WTC11 (cell line): ENCODE data around the gene STK39. TPM values are rescaled to one million over a fixed set of nuclear protein-coding genes. Genes with fewer than 3 reads are reported as not detected.

Experiments
- ATAC-seq: fragments of 200-7000 bp; cut with Tn5 transposase; 2 replicates; pipeline ENCODE4 v1.10.0; 2021; ENCODE audit warnings: mild to moderate bottlenecking, moderate library complexity
- CTCF ChIA-PET: fragments of 300-600 bp; sonication (Branson Sonifier 250); formaldehyde crosslinking; loops from one replicate; lab custom pipeline; 2021; ENCODE audit warnings: antibody characterized with exemption; lab: Charles Lee
- POLR2A ChIA-PET: fragments of 350-600 bp; sonication (Branson Sonifier 250); formaldehyde crosslinking; loops from one replicate; lab custom pipeline; 2021; ENCODE audit warnings: antibody characterized with exemption; lab: Charles Lee
- DNase-seq: peaks from one replicate; pipeline ENCODE4 v3.0.0; 2021; ENCODE audit warnings: low spot score
- H3K27ac Mint-ChIP-seq: 2 replicates; pipeline ENCODE4 v1.8.0; 2021; ENCODE audit warnings: mixed read lengths
- H3K27me3 Mint-ChIP-seq: 2 replicates; pipeline ENCODE4 v1.8.0; 2021; ENCODE audit warnings: low read depth, mild to moderate bottlenecking, moderate library complexity, mixed read lengths
- H3K36me3 Mint-ChIP-seq: 2 replicates; pipeline ENCODE4 v1.8.0; 2021; ENCODE audit warnings: mixed read lengths
- H3K4me1 Mint-ChIP-seq: 2 replicates; pipeline ENCODE4 v1.8.0; 2022; ENCODE audit warnings: mixed read lengths
- H3K4me3 Mint-ChIP-seq: 2 replicates; pipeline ENCODE4 v1.8.0; 2021; ENCODE audit warnings: mild to moderate bottlenecking, moderate library complexity, mixed read lengths
- H3K9me3 Mint-ChIP-seq: 2 replicates; pipeline ENCODE4 v1.8.0; 2021; ENCODE audit warnings: mixed read lengths
- CBFB ChIP-seq: sonication (generic); formaldehyde crosslinking; IDR thresholded peaks from 2 replicates; pipeline ENCODE4 v1.8.1; 2022; ENCODE audit warnings: mild to moderate bottlenecking, low read depth, missing genetic modification reagents
- EMX1 ChIP-seq: fragments of 250-450 bp; sonication (Bioruptor Pico); IDR thresholded peaks from 2 replicates; pipeline ENCODE4 v1.8.0; 2021; ENCODE audit warnings: mild to moderate bottlenecking
- ESRRA ChIP-seq: sonication (generic); formaldehyde crosslinking; IDR thresholded peaks from 2 replicates; pipeline ENCODE4 v1.8.1; 2022; ENCODE audit warnings: mild to moderate bottlenecking, missing genetic modification reagents, borderline replicate concordance
- MAX ChIP-seq: sonication (generic); formaldehyde crosslinking; IDR thresholded peaks from 2 replicates; pipeline ENCODE4 v1.8.0; 2022; ENCODE audit warnings: mild to moderate bottlenecking, missing genetic modification reagents
- NR3C1 ChIP-seq: sonication (generic); formaldehyde crosslinking; conservative IDR thresholded peaks from 2 replicates; pipeline ENCODE4 v1.8.1; 2023; ENCODE audit warnings: low read depth, mild to moderate bottlenecking, missing genetic modification reagents
- SP1 ChIP-seq: sonication (generic); formaldehyde crosslinking; conservative IDR thresholded peaks from 2 replicates; pipeline ENCODE4 v1.8.1; 2022; ENCODE audit warnings: missing genetic modification reagents
- ZBTB21 ChIP-seq: sonication (generic); formaldehyde crosslinking; IDR thresholded peaks from 2 replicates; pipeline ENCODE4 v1.8.1; 2023; ENCODE audit warnings: mild to moderate bottlenecking, missing genetic modification reagents, borderline replicate concordance
- ZNF219 ChIP-seq: sonication (generic); formaldehyde crosslinking; IDR thresholded peaks from 2 replicates; pipeline ENCODE4 v1.8.0; 2023; ENCODE audit warnings: missing genetic modification reagents, mild to moderate bottlenecking, borderline replicate concordance
- ZNF263 ChIP-seq: sonication (generic); formaldehyde crosslinking; IDR thresholded peaks from 2 replicates; pipeline ENCODE4 v1.8.1; 2022; ENCODE audit warnings: low read depth, mild to moderate bottlenecking, moderate library complexity, missing genetic modification reagents
- ZNF396 ChIP-seq: fragments of 250-450 bp; sonication (Bioruptor Pico); IDR thresholded peaks from 2 replicates; pipeline ENCODE4 v1.8.0; 2021; ENCODE audit warnings: mild to moderate bottlenecking, moderate library complexity, borderline replicate concordance
- ZNF425 ChIP-seq: fragments of 250-450 bp; sonication (Bioruptor Pico); conservative IDR thresholded peaks from 2 replicates; pipeline ENCODE4 v1.9.0; 2021; ENCODE audit warnings: mild to moderate bottlenecking
- total RNA-seq: library from RNA; stranded (reverse); gene quantifications from 3 replicates; pipeline ENCODE4 v1.2.3, GENCODE V29; 2021
- TF ChIP-seq, protein P1 (sequence below): sonication (generic); formaldehyde crosslinking; IDR thresholded peaks from 2 replicates; pipeline ENCODE4 v1.8.0; 2022; ENCODE audit warnings: missing genetic modification reagents
- TF ChIP-seq, protein P2 (sequence below): sonication (generic); formaldehyde crosslinking; IDR thresholded peaks from 2 replicates; pipeline ENCODE4 v1.8.0; 2023; ENCODE audit warnings: missing genetic modification reagents, mild to moderate bottlenecking, borderline replicate concordance
- TF ChIP-seq, protein P3 (sequence below): sonication (generic); formaldehyde crosslinking; IDR thresholded peaks from 2 replicates; pipeline ENCODE4 v1.8.1; 2022; ENCODE audit warnings: mild to moderate bottlenecking, moderate library complexity, missing genetic modification reagents
- TF ChIP-seq, protein P4 (sequence below): sonication (generic); formaldehyde crosslinking; IDR thresholded peaks from 2 replicates; pipeline ENCODE4 v1.8.1; 2023; ENCODE audit warnings: mild to moderate bottlenecking, missing genetic modification reagents, moderate library complexity
- TF ChIP-seq, protein P5 (sequence below): sonication (generic); formaldehyde crosslinking; IDR thresholded peaks from 2 replicates; pipeline ENCODE4 v1.8.1; 2022; ENCODE audit warnings: low read depth, mild to moderate bottlenecking, moderate library complexity, missing genetic modification reagents, borderline replicate concordance

STK39 gene
- total RNA-seq, 1 experiment from 2014 or later: 20.5 TPM

DNA sequence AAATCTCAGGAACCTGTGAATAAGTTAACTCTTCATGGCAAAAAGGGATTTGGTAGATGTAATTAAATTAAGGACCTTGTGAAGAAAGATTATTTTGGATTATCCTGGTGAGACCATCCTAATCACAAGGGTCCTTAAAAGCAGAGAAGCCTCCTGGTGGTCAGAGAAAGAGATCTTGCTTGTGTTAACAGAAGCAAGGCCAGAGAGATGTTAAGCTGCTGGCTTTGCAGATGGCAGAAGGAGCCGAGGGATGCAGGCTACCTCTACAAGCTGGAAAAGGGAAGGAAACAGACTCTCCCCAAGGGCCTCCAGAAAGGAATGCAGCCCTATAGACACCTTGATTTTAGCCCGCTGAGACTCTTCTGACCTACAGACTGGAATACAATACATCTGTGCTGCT is 197.0 kb downstream of the STK39 start:
- Mint-ChIP-seq H3K9me3 (no peaks in the 10 kb centered on the region), H3K36me3 (no peaks in the 10 kb centered on the region), H3K4me1 (peaks cover 16% of the 10 kb centered on the region), H3K4me3 (no peak overlapping the region), H3K27me3 (no peaks in the 10 kb centered on the region), H3K27ac (no peak overlapping the region)
- TF ChIP-seq, protein P1, sequence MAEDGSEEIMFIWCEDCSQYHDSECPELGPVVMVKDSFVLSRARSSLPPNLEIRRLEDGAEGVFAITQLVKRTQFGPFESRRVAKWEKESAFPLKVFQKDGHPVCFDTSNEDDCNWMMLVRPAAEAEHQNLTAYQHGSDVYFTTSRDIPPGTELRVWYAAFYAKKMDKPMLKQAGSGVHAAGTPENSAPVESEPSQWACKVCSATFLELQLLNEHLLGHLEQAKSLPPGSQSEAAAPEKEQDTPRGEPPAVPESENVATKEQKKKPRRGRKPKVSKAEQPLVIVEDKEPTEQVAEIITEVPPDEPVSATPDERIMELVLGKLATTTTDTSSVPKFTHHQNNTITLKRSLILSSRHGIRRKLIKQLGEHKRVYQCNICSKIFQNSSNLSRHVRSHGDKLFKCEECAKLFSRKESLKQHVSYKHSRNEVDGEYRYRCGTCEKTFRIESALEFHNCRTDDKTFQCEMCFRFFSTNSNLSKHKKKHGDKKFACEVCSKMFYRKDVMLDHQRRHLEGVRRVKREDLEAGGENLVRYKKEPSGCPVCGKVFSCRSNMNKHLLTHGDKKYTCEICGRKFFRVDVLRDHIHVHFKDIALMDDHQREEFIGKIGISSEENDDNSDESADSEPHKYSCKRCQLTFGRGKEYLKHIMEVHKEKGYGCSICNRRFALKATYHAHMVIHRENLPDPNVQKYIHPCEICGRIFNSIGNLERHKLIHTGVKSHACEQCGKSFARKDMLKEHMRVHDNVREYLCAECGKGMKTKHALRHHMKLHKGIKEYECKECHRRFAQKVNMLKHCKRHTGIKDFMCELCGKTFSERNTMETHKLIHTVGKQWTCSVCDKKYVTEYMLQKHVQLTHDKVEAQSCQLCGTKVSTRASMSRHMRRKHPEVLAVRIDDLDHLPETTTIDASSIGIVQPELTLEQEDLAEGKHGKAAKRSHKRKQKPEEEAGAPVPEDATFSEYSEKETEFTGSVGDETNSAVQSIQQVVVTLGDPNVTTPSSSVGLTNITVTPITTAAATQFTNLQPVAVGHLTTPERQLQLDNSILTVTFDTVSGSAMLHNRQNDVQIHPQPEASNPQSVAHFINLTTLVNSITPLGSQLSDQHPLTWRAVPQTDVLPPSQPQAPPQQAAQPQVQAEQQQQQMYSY (CRISPR knock-in tag): no peak
- no peak for TF ChIP-seq ZNF425 (CRISPR knock-in tag)
- peak; percentile 89 for ATAC-seq
- ChIA-PET POLR2A (no interaction called here), CTCF (interaction anchor here (0.6 to 1.9 kb wide), 7 partner anchors 8 to 85 kb away, joined by 3 to 14 read pairs (median 3); no protein-coding TSS in a partner anchor)
- DNase-seq: no peak

DNA sequence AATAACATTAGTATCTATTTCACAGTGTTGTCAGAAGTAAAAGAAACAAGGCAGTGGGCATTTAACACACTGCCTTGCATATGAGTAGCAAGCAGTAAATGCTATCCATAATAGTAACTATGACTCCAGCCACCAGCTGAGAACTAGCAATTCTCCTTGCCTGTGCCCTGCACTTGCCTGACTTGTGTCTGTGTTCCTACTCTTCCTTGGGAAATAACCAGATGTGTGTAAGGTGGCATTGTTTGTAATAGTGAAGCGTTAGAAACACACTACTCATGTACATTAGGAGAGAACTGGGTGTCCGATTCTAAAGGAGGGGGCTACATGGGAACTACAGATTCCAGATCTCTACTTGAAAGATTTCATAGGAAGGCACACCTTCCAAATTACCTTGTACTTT is 197.8 kb downstream of the STK39 start:
- POLR2A ChIA-PET: no interaction called here
- TF ChIP-seq ZBTB21 (no peak), CBFB (CRISPR knock-in tag) (no peak), ZNF425 (CRISPR knock-in tag) (no peak), EMX1 (CRISPR knock-in tag) (no peak), ESRRA (CRISPR knock-in tag) (no peak), MAX (no peak), NR3C1 (CRISPR knock-in tag) (no peak), ZNF219 (no peak), SP1 (CRISPR knock-in tag) (no peak), ZNF396 (CRISPR knock-in tag) (no peak), ZNF263 (no peak)
- TF ChIP-seq, protein P2, sequence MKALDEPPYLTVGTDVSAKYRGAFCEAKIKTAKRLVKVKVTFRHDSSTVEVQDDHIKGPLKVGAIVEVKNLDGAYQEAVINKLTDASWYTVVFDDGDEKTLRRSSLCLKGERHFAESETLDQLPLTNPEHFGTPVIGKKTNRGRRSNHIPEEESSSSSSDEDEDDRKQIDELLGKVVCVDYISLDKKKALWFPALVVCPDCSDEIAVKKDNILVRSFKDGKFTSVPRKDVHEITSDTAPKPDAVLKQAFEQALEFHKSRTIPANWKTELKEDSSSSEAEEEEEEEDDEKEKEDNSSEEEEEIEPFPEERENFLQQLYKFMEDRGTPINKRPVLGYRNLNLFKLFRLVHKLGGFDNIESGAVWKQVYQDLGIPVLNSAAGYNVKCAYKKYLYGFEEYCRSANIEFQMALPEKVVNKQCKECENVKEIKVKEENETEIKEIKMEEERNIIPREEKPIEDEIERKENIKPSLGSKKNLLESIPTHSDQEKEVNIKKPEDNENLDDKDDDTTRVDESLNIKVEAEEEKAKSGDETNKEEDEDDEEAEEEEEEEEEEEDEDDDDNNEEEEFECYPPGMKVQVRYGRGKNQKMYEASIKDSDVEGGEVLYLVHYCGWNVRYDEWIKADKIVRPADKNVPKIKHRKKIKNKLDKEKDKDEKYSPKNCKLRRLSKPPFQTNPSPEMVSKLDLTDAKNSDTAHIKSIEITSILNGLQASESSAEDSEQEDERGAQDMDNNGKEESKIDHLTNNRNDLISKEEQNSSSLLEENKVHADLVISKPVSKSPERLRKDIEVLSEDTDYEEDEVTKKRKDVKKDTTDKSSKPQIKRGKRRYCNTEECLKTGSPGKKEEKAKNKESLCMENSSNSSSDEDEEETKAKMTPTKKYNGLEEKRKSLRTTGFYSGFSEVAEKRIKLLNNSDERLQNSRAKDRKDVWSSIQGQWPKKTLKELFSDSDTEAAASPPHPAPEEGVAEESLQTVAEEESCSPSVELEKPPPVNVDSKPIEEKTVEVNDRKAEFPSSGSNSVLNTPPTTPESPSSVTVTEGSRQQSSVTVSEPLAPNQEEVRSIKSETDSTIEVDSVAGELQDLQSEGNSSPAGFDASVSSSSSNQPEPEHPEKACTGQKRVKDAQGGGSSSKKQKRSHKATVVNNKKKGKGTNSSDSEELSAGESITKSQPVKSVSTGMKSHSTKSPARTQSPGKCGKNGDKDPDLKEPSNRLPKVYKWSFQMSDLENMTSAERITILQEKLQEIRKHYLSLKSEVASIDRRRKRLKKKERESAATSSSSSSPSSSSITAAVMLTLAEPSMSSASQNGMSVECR (CRISPR knock-in tag): no peak
- TF ChIP-seq, protein P3, sequence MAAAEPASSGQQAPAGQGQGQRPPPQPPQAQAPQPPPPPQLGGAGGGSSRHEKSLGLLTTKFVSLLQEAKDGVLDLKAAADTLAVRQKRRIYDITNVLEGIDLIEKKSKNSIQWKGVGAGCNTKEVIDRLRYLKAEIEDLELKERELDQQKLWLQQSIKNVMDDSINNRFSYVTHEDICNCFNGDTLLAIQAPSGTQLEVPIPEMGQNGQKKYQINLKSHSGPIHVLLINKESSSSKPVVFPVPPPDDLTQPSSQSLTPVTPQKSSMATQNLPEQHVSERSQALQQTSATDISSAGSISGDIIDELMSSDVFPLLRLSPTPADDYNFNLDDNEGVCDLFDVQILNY (CRISPR knock-in tag): no peak
- TF ChIP-seq, protein P4, sequence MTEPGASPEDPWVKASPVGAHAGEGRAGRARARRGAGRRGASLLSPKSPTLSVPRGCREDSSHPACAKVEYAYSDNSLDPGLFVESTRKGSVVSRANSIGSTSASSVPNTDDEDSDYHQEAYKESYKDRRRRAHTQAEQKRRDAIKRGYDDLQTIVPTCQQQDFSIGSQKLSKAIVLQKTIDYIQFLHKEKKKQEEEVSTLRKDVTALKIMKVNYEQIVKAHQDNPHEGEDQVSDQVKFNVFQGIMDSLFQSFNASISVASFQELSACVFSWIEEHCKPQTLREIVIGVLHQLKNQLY (CRISPR knock-in tag): no peak
- TF ChIP-seq, protein P5, sequence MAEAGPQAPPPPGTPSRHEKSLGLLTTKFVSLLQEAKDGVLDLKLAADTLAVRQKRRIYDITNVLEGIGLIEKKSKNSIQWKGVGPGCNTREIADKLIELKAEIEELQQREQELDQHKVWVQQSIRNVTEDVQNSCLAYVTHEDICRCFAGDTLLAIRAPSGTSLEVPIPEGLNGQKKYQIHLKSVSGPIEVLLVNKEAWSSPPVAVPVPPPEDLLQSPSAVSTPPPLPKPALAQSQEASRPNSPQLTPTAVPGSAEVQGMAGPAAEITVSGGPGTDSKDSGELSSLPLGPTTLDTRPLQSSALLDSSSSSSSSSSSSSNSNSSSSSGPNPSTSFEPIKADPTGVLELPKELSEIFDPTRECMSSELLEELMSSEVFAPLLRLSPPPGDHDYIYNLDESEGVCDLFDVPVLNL: no peak
- DNase-seq: no peak
- CTCF ChIA-PET: interaction anchor here (1.4 to 1.9 kb wide), 2 partner anchors 8 to 69 kb away, joined by 3 to 14 read pairs; no protein-coding TSS in a partner anchor
- no peaks in the 10 kb centered on the region for H3K36me3 Mint-ChIP-seq
- H3K9me3 Mint-ChIP-seq: no peaks in the 10 kb centered on the region
- no peaks in the 10 kb centered on the region for H3K27me3 Mint-ChIP-seq
- no peak overlapping the region for H3K4me3 Mint-ChIP-seq
- H3K4me1 Mint-ChIP-seq: peaks cover 18% of the 10 kb centered on the region
- no peak for ATAC-seq
- no peak overlapping the region for H3K27ac Mint-ChIP-seq
